ENCODE measurements around the gene MTHFD2. TPM values are rescaled to one million over a fixed set of nuclear protein-coding genes. Genes with fewer than 3 reads are reported as not detected.

The MTHFD2 gene
- total and polyA plus RNA-seq, 2 donors from 2014 or later: 19.0 to 69.6 TPM

- no peaks in the 10 kb centered on the region for H3K36me3 ChIP-seq (ENCODE audit: control insufficient read depth in 2 of 3, insufficient read depth in 3 of 3, low read length in 3 of 3)
- no peaks in the 10 kb centered on the region for H3K9me3 ChIP-seq (ENCODE audit: control insufficient read depth in 2 of 3, insufficient read depth in 1 of 3, low read length in 3 of 3)
- intact Hi-C loops (cut with DNase I): no loop called here
- H3K4me1 ChIP-seq (ENCODE audit: control insufficient read depth in 2 of 3, insufficient read depth in 2 of 3, low read depth in 1 of 3, low read length in 3 of 3): peaks cover 0 to 10% (median 3%) of the 10 kb centered on the region in 3 donors
- DNase-seq (no peak), FAIRE-seq (no peak)
- no peak overlapping the region for H3K4me3 ChIP-seq (ENCODE audit: low read length in 3 of 3)
- H3K27me3 ChIP-seq (ENCODE audit: control insufficient read depth, insufficient read depth, low read length): no peaks in the 10 kb centered on the region
- no peak for TF ChIP-seq CTCF (IDR thresholded peaks at IDR 0.05; ENCODE audit: borderline replicate concordance, extremely low read depth, insufficient read depth)
- H3K27ac ChIP-seq (ENCODE audit: low read depth in 2 of 2, low read length in 2 of 2): no peak overlapping the region
- H3K9ac ChIP-seq (ENCODE audit: low read length in 3 of 3): no peak overlapping the region
These were observed 1.4 kb upstream of the MTHFD2 start for GRCh38 chr2:74197049-74197448.

DNA sequence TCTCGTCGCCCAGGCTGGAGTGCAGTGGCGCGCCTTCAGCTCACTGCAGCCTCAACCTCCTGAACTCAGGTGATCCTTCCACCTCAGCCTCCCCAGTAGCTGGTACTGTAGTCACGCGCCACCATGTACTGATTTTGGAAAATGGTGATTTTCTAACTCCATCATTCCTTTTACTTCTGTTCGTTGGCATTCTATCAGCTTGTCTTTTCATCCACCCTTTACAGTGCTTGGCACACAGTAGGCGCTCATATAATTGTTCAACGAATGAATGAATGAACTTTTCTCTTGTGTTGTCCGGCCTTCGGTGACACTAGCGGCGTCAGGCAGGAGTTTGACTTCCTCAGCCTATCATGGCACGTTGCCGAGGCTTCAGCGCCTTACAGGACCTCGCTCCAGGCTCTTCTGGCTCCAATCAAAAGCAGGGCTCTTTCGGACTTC lies 373 bp upstream of the MTHFD2 start:
- no peak for TF ChIP-seq CTCF (IDR thresholded peaks at IDR 0.05; ENCODE audit: borderline replicate concordance, extremely low read depth, insufficient read depth)
- intact Hi-C loops (cut with DNase I): no loop called here
- no peaks in the 10 kb centered on the region for H3K27me3 ChIP-seq (ENCODE audit: control insufficient read depth, insufficient read depth, low read length)
- H3K36me3 ChIP-seq (ENCODE audit: control insufficient read depth in 2 of 3, insufficient read depth in 3 of 3, low read length in 3 of 3): no peaks in the 10 kb centered on the region
- no peaks in the 10 kb centered on the region for H3K9me3 ChIP-seq (ENCODE audit: control insufficient read depth in 2 of 3, insufficient read depth in 1 of 3, low read length in 3 of 3)
- H3K4me3 ChIP-seq (ENCODE audit: low read length in 3 of 3): peak overlapping the region; percentile 22 to 68 (median 47)
- DNase-seq: no peak
- peak overlapping the region in 1 of 2 donors; percentile 26 for H3K27ac ChIP-seq (ENCODE audit: low read depth in 2 of 2, low read length in 2 of 2)
- peaks cover 0 to 10% (median 3%) of the 10 kb centered on the region in 3 donors for H3K4me1 ChIP-seq (ENCODE audit: control insufficient read depth in 2 of 3, insufficient read depth in 2 of 3, low read depth in 1 of 3, low read length in 3 of 3)
- H3K9ac ChIP-seq (ENCODE audit: low read length in 3 of 3): no peak overlapping the region
- no peak for FAIRE-seq

- H3K36me3 ChIP-seq (ENCODE audit: control insufficient read depth in 2 of 3, insufficient read depth in 3 of 3, low read length in 3 of 3): no peaks in the 10 kb centered on the region
- FAIRE-seq: no peak
- peak overlapping the region in 2 of 3 donors; percentile 12 to 54 for H3K9ac ChIP-seq (ENCODE audit: low read length in 3 of 3)
- no peaks in the 10 kb centered on the region for H3K27me3 ChIP-seq (ENCODE audit: control insufficient read depth, insufficient read depth, low read length)
- TF ChIP-seq CTCF (IDR thresholded peaks at IDR 0.05; ENCODE audit: borderline replicate concordance, extremely low read depth, insufficient read depth): no peak
- peak overlapping the region in 1 of 2 donors; percentile 82 for H3K27ac ChIP-seq (ENCODE audit: low read depth in 2 of 2, low read length in 2 of 2)
- DNase-seq: peak in 1 of 5 donors; percentile 17
- H3K9me3 ChIP-seq (ENCODE audit: control insufficient read depth in 2 of 3, insufficient read depth in 1 of 3, low read length in 3 of 3): no peaks in the 10 kb centered on the region
- H3K4me1 ChIP-seq (ENCODE audit: control insufficient read depth in 2 of 3, insufficient read depth in 2 of 3, low read depth in 1 of 3, low read length in 3 of 3): peaks cover 0 to 10% (median 3%) of the 10 kb centered on the region in 3 donors
- intact Hi-C loops (cut with DNase I): no loop called here
- peak overlapping the region; percentile 56 to 68 (median 60) for H3K4me3 ChIP-seq (ENCODE audit: low read length in 3 of 3)
These were observed 873 bp downstream of the MTHFD2 start for GRCh38 chr2:74199275-74199701.

DNA sequence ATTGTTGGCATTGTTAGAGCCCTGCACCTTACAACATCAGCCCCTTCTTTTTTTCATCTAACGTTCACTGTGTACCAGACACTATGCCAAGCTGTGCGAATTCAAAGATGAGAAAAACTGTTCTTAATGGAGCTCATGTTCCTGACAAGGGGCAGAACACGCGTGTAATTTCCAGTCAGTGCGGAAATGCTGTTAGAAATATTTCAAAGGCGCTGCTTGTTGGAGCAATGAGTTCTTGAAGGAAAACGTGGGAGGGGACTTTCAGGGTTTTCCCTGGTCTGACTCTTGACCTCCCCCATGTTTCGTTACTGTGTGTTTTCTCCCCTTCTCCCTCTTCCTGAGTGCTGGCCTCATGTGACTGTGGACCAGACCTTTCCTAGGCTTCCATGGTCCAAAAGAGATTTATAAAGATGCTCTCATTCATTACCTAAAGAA lies 1.5 kb downstream of the MTHFD2 start:
- DNase-seq (peak in 1 of 5 donors; percentile 28), FAIRE-seq (no peak)
- no peaks in the 10 kb centered on the region for H3K9me3 ChIP-seq (ENCODE audit: control insufficient read depth in 2 of 3, insufficient read depth in 1 of 3, low read length in 3 of 3)
- no peak overlapping the region for H3K27ac ChIP-seq (ENCODE audit: low read depth in 2 of 2, low read length in 2 of 2)
- peak overlapping the region in 2 of 3 donors; percentile 60 to 68 for H3K4me3 ChIP-seq (ENCODE audit: low read length in 3 of 3)
- TF ChIP-seq CTCF (IDR thresholded peaks at IDR 0.05; ENCODE audit: borderline replicate concordance, extremely low read depth, insufficient read depth): no peak
- peaks cover 0 to 10% (median 3%) of the 10 kb centered on the region in 3 donors for H3K4me1 ChIP-seq (ENCODE audit: control insufficient read depth in 2 of 3, insufficient read depth in 2 of 3, low read depth in 1 of 3, low read length in 3 of 3)
- intact Hi-C loops (cut with DNase I): no loop called here
- H3K9ac ChIP-seq (ENCODE audit: low read length in 3 of 3): peak overlapping the region in 1 of 3 donors; percentile 33
- H3K36me3 ChIP-seq (ENCODE audit: control insufficient read depth in 2 of 3, insufficient read depth in 3 of 3, low read length in 3 of 3): no peaks in the 10 kb centered on the region
- H3K27me3 ChIP-seq (ENCODE audit: control insufficient read depth, insufficient read depth, low read length): no peaks in the 10 kb centered on the region
